GM18508 (cell line): ENCODE measurements around the gene PDE4D.
A peak's percentile ranks its signal among the peaks of the same experiment; 100 is the strongest.
"Not testable (repeated sequence)": the region's sequence is repeated elsewhere in the genome, so short reads cannot be mapped to it uniquely, and the experiment has no call there.

Experiments
- ATAC-seq: cut with Tn5 transposase; IDR thresholded peaks from one replicate; pipeline ENCODE4 v1.9.1; 2021; ENCODE audit warnings: moderate number of reproducible peaks; ENCODE audit not compliant: insufficient read depth, unreplicated experiment

The PDE4D gene

GRCh38 chr5:59596586-59597350 lies 296.8 kb downstream of the PDE4D start:
- no peak for ATAC-seq

DNA sequence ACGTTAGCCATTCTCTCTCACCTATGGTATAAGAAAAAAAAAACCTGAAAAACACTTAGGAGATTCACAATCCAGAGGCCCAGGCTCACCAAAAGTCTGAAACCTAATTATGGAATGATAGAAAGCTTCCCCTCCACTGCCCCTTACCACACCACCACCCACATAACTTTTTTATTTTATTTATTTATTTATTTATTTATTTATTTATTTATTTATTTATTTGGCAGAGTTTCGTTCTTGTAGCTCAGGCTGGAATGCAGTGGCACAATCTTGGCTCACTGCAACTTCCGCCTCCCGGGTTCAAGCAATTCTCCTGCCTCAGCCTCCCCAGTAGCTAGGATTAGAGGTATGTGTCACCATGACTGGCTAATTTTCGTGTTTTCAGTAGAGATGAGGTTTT lies 299.4 kb downstream of the PDE4D start:
- ATAC-seq, result not testable (repeated sequence)

GRCh38 chr5:59593439-59594007 lies 300.0 kb downstream of the PDE4D start:
- no peak for ATAC-seq

- ATAC-seq, result no peak
These were observed 301.4 kb downstream of the PDE4D start for GRCh38 chr5:59592101-59592500.

DNA sequence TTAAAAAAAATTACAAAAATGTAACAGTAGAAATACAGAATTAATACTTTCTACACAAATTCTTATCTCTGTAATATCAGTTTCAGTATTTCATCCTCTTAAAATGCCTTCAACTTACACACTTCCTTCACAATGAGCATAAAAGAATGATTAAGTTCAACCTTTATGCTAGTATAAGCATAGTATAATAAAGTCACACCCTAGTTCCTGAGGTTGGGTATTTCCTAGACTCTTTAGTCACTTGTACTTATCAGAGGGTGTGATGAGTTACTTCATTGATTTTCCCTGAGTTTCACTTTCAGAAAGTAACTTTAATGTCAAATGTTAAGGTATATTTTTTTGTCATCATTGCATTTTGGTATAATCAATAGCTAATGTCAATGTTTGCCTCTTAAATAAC lies 302.4 kb downstream of the PDE4D start:
- ATAC-seq, result peak; percentile 93

DNA sequence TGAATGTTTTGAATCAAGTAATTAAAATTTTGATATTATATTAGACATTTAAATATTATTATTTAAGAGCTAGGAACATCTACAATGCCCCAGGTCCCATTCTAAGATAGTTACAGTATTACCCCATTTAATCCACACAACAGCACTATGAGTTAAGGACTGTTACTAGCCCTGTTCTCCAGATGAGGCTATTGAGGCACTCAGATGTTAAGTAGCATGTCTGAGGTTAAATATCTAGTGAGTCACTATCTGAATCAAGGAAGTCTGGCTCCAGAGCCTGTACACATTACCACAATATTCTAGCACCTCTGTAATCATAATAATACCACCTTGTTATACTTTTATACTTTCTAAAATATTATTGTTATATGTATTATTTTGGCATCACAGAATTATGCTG lies 304.6 kb downstream of the PDE4D start:
- ATAC-seq, result no peak

- no peak for ATAC-seq
These were observed 305.8 kb downstream of the PDE4D start for GRCh38 chr5:59587489-59588337.

GRCh38 chr5:59586841-59587240 lies 306.7 kb downstream of the PDE4D start:
- no peak for ATAC-seq

GRCh38 chr5:59584858-59585846 lies 308.4 kb downstream of the PDE4D start:
- no peak for ATAC-seq

GRCh38 chr5:59583810-59584562 lies 309.5 kb downstream of the PDE4D start:
- no peak for ATAC-seq

GRCh38 chr5:59583151-59583809 lies 310.2 kb downstream of the PDE4D start:
- no peak for ATAC-seq

DNA sequence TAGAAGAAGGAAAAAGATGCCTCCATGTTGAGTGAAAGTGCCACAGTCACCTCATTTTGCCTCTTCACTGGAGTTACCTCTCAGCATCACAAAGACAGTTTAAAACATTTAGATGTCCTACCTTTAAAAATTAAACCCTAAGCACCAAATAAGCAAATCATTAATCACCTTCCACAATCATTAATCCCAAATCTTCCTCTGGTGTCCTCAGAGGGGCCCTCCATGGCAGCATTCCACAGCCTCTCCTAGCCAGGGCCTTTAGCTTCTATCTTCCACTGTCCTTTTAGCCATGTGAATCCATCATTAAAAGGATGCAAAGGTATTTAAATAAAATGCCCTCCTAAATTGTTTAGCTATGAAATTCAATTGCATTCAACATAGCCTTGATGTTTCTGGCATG lies 310.8 kb downstream of the PDE4D start:
- ATAC-seq, result no peak

- no peak for ATAC-seq
These were observed 313.7 kb downstream of the PDE4D start for GRCh38 chr5:59579824-59580167.

- ATAC-seq, result no peak
These were observed 314.3 kb downstream of the PDE4D start for GRCh38 chr5:59579101-59579823.

DNA sequence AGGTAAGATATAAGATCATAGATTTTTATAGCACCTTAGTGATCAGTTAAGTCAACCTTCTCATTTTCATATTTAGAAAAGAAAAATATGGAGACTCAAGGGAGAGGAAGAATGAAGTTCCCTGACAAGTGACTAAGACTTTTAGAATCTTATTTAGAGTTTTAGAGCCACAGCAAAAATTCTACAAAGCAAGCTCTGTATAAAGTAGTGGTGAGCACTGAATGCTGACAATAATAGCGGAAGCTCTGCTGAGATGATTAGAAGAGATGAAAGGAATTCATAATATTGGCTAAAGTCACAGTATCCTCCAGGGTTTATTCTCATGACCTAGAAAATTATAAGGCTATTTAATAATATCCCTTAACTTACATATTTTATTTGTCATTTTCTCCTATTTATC lies 316.0 kb downstream of the PDE4D start:
- no peak for ATAC-seq

DNA sequence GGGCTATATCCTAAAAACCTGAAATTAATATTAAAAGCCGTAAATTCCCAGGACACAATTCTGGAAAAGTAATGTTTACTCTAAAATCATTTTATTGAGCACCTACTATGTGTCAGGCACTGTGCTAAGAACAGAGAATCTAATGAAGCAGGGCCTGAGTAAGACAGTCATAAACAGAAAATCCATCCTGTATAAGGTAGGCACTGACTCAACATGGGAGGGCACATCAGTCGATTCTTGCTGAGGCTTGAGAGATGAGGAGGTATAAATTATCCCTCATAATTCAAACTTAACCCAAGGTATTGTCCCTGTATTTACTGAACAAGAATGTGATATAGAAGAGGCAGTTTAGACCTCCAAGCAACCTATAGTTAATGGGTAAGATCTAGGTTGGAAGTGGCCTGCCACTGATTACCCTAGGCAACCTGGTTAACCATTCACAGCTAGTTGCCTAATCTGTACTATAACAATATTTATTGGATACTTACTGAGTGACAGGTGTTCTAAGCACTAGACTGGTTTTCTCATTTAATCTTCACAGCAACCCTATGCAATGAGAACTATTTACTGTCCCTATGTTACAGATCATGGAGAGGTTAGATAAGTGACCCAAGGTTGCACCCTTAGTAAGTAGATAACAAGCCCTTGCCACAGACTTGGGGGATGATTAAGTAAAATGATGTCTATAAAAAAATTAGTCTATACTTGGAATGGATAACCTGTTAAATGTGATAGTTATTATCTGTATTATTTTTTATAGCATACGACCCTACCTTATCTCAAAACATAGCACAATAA lies 317.7 kb downstream of the PDE4D start:
- ATAC-seq, result no peak

GRCh38 chr5:59573509-59573908 lies 320.0 kb downstream of the PDE4D start:
- ATAC-seq, result not testable (repeated sequence)

DNA sequence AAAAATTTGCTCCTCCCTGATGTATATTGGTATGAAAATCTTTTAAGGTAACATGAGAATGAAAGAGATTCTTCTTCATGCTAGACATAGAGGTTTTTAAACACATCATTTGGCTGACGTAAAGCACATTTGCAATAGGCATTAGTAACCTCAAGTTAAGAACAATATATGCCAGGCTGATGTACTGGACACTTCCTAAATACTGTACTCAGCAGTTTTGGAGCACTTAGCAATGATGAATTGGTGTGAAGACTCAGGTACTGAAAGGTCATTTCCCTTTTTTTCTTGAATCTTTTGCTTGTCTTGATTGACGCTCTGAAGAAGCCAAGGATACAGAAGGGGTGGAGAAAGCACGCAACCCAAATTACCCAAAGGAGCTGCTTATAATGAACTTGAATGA lies 322.5 kb downstream of the PDE4D start:
- ATAC-seq, result no peak
